ENCODE results near the gene HOXC9.

HOXC9 gene

GRCh38 chr12:53965281-53966084 lies 34.5 kb upstream of the HOXC9 start:
- H3K9ac ChIP-seq (ENCODE audit: low read depth, low read length) = no peak overlapping the region
- peaks cover 6% of the 10 kb centered on the region; the same call in 1 of the 2 replicates for H3K9me3 ChIP-seq (ENCODE audit: insufficient read depth, low read depth, low read length)
- no peaks in the 10 kb centered on the region for H3K4me1 ChIP-seq (ENCODE audit: insufficient read depth, low read length)
- H3K36me3 ChIP-seq (ENCODE audit: insufficient read depth, low read depth, low read length) = no peaks in the 10 kb centered on the region
- peak overlapping the region; percentile 22; the same call in 1 of the 2 replicates for H3K4me3 ChIP-seq (ENCODE audit: low read length)
- H3K27ac ChIP-seq (ENCODE audit: low read length) = no peak overlapping the region
- H3K27me3 ChIP-seq (ENCODE audit: insufficient read depth, low read length) = peaks cover 100% of the 10 kb centered on the region

- Histone ChIP-seq H3K27me3 (ENCODE audit: insufficient read depth, low read length) (peaks cover 100% of the 10 kb centered on the region), H3K9ac (ENCODE audit: low read depth, low read length) (no peak overlapping the region), H3K27ac (ENCODE audit: low read length) (no peak overlapping the region), H3K4me3 (ENCODE audit: low read length) (peak overlapping the region; percentile 22; the same call in 1 of the 2 replicates), H3K9me3 (ENCODE audit: insufficient read depth, low read depth, low read length) (peaks cover 6% of the 10 kb centered on the region; the same call in 1 of the 2 replicates), H3K36me3 (ENCODE audit: insufficient read depth, low read depth, low read length) (no peaks in the 10 kb centered on the region), H3K4me1 (ENCODE audit: insufficient read depth, low read length) (no peaks in the 10 kb centered on the region)
These were observed 33.9 kb upstream of the HOXC9 start for GRCh38 chr12:53966085-53966384.

DNA sequence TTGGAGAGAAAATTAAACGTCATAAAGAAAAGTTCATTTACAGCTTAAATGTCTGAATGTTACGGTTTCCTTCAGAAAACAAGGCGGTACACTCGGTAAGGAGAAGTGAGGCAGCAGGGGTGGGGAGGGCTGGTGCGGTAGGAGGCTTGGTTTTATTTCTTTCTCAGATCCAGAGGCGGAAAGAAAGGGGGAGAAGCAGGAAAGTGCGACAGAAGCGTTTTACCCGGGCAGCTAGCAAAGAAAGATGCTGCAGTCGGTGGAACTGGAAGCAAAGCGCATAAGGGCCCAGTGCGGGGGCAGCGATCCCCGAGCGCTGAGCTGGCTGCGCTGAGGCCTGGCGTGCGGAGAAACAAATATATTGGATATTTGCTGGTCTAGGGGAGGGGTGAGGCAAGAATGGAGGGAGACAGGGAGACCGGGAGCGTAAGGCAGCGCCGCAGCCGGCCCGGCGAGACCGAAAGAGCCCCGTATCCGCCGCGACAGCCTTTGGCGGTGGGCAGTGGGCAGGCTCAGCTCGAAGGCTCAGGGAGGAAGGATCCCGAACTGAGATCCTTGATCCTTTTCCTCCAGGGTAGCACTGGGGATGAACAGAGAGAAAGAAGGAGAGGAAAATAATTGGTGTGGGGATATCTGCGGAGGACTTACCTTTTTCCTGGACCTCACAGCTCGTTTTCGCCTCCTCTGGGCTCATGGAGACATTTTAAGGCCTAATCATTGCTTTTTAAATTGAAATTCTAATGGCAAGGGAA lies 33.4 kb upstream of the HOXC9 start:
- Histone ChIP-seq H3K9ac (ENCODE audit: low read depth, low read length) (no peak overlapping the region), H3K36me3 (ENCODE audit: insufficient read depth, low read depth, low read length) (no peaks in the 10 kb centered on the region), H3K4me3 (ENCODE audit: low read length) (no peak overlapping the region; the same call in 1 of the 2 replicates), H3K9me3 (ENCODE audit: insufficient read depth, low read depth, low read length) (peaks cover 6% of the 10 kb centered on the region; the same call in 1 of the 2 replicates), H3K27me3 (ENCODE audit: insufficient read depth, low read length) (peaks cover 100% of the 10 kb centered on the region), H3K4me1 (ENCODE audit: insufficient read depth, low read length) (no peaks in the 10 kb centered on the region), H3K27ac (ENCODE audit: low read length) (no peak overlapping the region)

DNA sequence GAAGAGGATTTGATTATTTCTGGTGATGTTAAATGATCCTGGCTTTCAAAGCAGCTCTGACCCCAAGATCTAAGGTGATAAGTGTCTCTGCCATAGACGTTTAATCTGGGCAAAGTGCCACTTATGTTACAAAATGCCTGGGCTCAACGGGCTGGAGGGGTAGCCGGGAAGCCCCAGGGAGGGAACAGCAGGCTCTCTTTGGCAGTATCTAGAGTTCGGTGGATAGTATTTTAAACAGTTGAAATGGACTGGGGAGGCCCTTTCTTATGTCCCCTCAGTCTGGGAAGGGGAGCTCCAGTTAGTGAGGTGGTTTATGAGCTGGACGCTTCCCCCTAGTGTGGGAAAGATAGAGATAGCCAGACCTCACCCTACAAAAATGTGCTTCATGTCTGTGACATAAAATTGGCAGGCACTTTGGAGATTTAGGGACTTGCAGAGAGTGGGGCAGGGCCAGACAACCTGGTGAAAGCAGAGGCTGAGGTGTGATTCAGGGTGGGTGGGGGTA lies 32.5 kb upstream of the HOXC9 start:
- Histone ChIP-seq H3K9ac (ENCODE audit: low read depth, low read length) (no peak overlapping the region), H3K36me3 (ENCODE audit: insufficient read depth, low read depth, low read length) (no peaks in the 10 kb centered on the region), H3K4me3 (ENCODE audit: low read length) (no peak overlapping the region), H3K27me3 (ENCODE audit: insufficient read depth, low read length) (peaks cover 100% of the 10 kb centered on the region), H3K27ac (ENCODE audit: low read length) (no peak overlapping the region), H3K4me1 (ENCODE audit: insufficient read depth, low read length) (no peaks in the 10 kb centered on the region), H3K9me3 (ENCODE audit: insufficient read depth, low read depth, low read length) (peaks cover 8% of the 10 kb centered on the region; the same call in 1 of the 2 replicates)

GRCh38 chr12:53968214-53969127 lies 31.5 kb upstream of the HOXC9 start:
- no peak overlapping the region for H3K27ac ChIP-seq (ENCODE audit: low read length)
- H3K4me3 ChIP-seq (ENCODE audit: low read length) = no peak overlapping the region
- no peaks in the 10 kb centered on the region for H3K4me1 ChIP-seq (ENCODE audit: insufficient read depth, low read length)
- H3K27me3 ChIP-seq (ENCODE audit: insufficient read depth, low read length) = peaks cover 100% of the 10 kb centered on the region
- peaks cover 9% of the 10 kb centered on the region; the same call in 1 of the 2 replicates for H3K9me3 ChIP-seq (ENCODE audit: insufficient read depth, low read depth, low read length)
- no peak overlapping the region for H3K9ac ChIP-seq (ENCODE audit: low read depth, low read length)
- no peaks in the 10 kb centered on the region for H3K36me3 ChIP-seq (ENCODE audit: insufficient read depth, low read depth, low read length)

GRCh38 chr12:53969588-53970259 lies 30.2 kb upstream of the HOXC9 start:
- no peak overlapping the region for H3K4me3 ChIP-seq (ENCODE audit: low read length)
- peaks cover 100% of the 10 kb centered on the region for H3K27me3 ChIP-seq (ENCODE audit: insufficient read depth, low read length)
- no peaks in the 10 kb centered on the region for H3K36me3 ChIP-seq (ENCODE audit: insufficient read depth, low read depth, low read length)
- no peak overlapping the region for H3K9ac ChIP-seq (ENCODE audit: low read depth, low read length)
- H3K9me3 ChIP-seq (ENCODE audit: insufficient read depth, low read depth, low read length) = peaks cover 9% of the 10 kb centered on the region; the same call in 1 of the 2 replicates
- H3K27ac ChIP-seq (ENCODE audit: low read length) = no peak overlapping the region
- H3K4me1 ChIP-seq (ENCODE audit: insufficient read depth, low read length) = no peaks in the 10 kb centered on the region

DNA sequence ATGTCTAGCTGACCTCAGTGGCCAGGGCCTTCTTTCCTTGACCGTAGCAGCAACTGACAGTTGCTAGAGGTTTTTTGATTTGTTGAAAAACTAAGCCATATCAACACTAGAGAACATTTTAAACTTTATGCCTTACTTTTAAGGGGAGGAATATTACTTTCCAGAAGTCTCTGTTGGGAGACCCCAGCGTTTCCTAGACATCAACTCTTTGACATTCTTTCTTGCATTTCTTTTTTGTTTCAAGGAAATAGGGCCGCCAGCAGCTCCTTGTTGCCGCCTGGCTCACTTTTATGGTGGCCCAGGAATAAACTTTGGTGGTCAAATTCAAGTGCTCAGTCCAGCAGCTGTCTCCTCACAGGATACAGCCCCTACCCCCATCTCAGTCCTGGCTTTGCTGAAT lies 29.5 kb upstream of the HOXC9 start:
- H3K4me1 ChIP-seq (ENCODE audit: insufficient read depth, low read length) = no peaks in the 10 kb centered on the region
- no peaks in the 10 kb centered on the region for H3K36me3 ChIP-seq (ENCODE audit: insufficient read depth, low read depth, low read length)
- peaks cover 9% of the 10 kb centered on the region; the same call in 1 of the 2 replicates for H3K9me3 ChIP-seq (ENCODE audit: insufficient read depth, low read depth, low read length)
- H3K4me3 ChIP-seq (ENCODE audit: low read length) = no peak overlapping the region
- no peak overlapping the region for H3K27ac ChIP-seq (ENCODE audit: low read length)
- no peak overlapping the region for H3K9ac ChIP-seq (ENCODE audit: low read depth, low read length)
- peaks cover 100% of the 10 kb centered on the region for H3K27me3 ChIP-seq (ENCODE audit: insufficient read depth, low read length)

GRCh38 chr12:53971129-53971528 lies 28.8 kb upstream of the HOXC9 start:
- no peak overlapping the region for H3K27ac ChIP-seq (ENCODE audit: low read length)
- no peak overlapping the region for H3K9ac ChIP-seq (ENCODE audit: low read depth, low read length)
- no peaks in the 10 kb centered on the region for H3K36me3 ChIP-seq (ENCODE audit: insufficient read depth, low read depth, low read length)
- peaks cover 100% of the 10 kb centered on the region for H3K27me3 ChIP-seq (ENCODE audit: insufficient read depth, low read length)
- no peaks in the 10 kb centered on the region for H3K4me1 ChIP-seq (ENCODE audit: insufficient read depth, low read length)
- H3K4me3 ChIP-seq (ENCODE audit: low read length) = no peak overlapping the region
- peaks cover 9% of the 10 kb centered on the region; the same call in 1 of the 2 replicates for H3K9me3 ChIP-seq (ENCODE audit: insufficient read depth, low read depth, low read length)

- Histone ChIP-seq H3K36me3 (ENCODE audit: insufficient read depth, low read depth, low read length) (no peaks in the 10 kb centered on the region), H3K4me1 (ENCODE audit: insufficient read depth, low read length) (no peaks in the 10 kb centered on the region), H3K4me3 (ENCODE audit: low read length) (no peak overlapping the region), H3K27me3 (ENCODE audit: insufficient read depth, low read length) (peaks cover 100% of the 10 kb centered on the region), H3K9me3 (ENCODE audit: insufficient read depth, low read depth, low read length) (peaks cover 9% of the 10 kb centered on the region; the same call in 1 of the 2 replicates), H3K27ac (ENCODE audit: low read length) (no peak overlapping the region), H3K9ac (ENCODE audit: low read depth, low read length) (no peak overlapping the region)
These were observed 28.3 kb upstream of the HOXC9 start for GRCh38 chr12:53971686-53972085.

- no peak overlapping the region for H3K4me3 ChIP-seq (ENCODE audit: low read length)
- H3K36me3 ChIP-seq (ENCODE audit: insufficient read depth, low read depth, low read length) = no peaks in the 10 kb centered on the region
- H3K9ac ChIP-seq (ENCODE audit: low read depth, low read length) = no peak overlapping the region
- no peaks in the 10 kb centered on the region for H3K4me1 ChIP-seq (ENCODE audit: insufficient read depth, low read length)
- H3K27me3 ChIP-seq (ENCODE audit: insufficient read depth, low read length) = peaks cover 100% of the 10 kb centered on the region
- peaks cover 5% of the 10 kb centered on the region; the same call in 1 of the 2 replicates for H3K9me3 ChIP-seq (ENCODE audit: insufficient read depth, low read depth, low read length)
- no peak overlapping the region for H3K27ac ChIP-seq (ENCODE audit: low read length)
These were observed 27.7 kb upstream of the HOXC9 start for GRCh38 chr12:53972152-53972702.
